Vagina (tissue), 2 donors: ENCODE data around the gene NFS1. TPM values are rescaled to one million over a fixed set of nuclear protein-coding genes. Genes with fewer than 3 reads are reported as not detected.

Experiments
- DNase-seq, 2 donors: peaks; one replicate each; pipeline ENCODE4 v3.0.0-alpha.2; 2017; ENCODE audit errors: extremely low spot score in 2 of 2
- H3K27ac ChIP-seq: fragments of 200-600 bp; sonication (generic); one replicate; pipeline ENCODE4 v1.5.1; 2019
- H3K27me3 ChIP-seq: fragments of 200-600 bp; sonication (generic); one replicate; pipeline ENCODE4 v1.5.1; 2019
- H3K36me3 ChIP-seq, 2 donors: fragments of 200-600 bp; sonication (generic); one replicate each; pipeline ENCODE4 v1.5.1; 2017 to 2019
- H3K4me1 ChIP-seq: fragments of 200-600 bp; sonication (generic); one replicate; pipeline ENCODE4 v1.5.1; 2019
- H3K4me3 ChIP-seq, 2 donors: fragments of 200-600 bp; sonication (generic); 1 replicate in 1 of 2; 2 replicates in 1 of 2; pipeline ENCODE4 v1.5.1; 2016 to 2019
- H3K9me3 ChIP-seq: fragments of 200-600 bp; sonication (generic); one replicate; pipeline ENCODE4 v1.5.1; 2019
- CTCF ChIP-seq, 3 experiments: fragments of 450-650 bp in 2 of 3; fragments of 200-600 bp in 1 of 3; sonication (generic) in 1 of 3; IDR thresholded peaks; one replicate each; pipeline ENCODE4 v1.5.1; 2017 to 2019; ENCODE audit warnings: antibody characterized with exemption in 3 of 3, mild to moderate bottlenecking in 2 of 3, moderate library complexity in 2 of 3
- POLR2A ChIP-seq, 2 donors: fragments of 450-650 bp; IDR thresholded peaks; one replicate each; pipeline ENCODE4 v1.6.1; 2017; ENCODE audit warnings: antibody characterized with exemption in 2 of 2, mild to moderate bottlenecking in 2 of 2, moderate library complexity in 2 of 2
- POLR2AphosphoS5 ChIP-seq, 2 donors: sonication (generic); formaldehyde crosslinking; IDR thresholded peaks; one replicate each; pipeline ENCODE4 v1.9.0; 2017; ENCODE audit warnings: antibody characterized with exemption in 2 of 2, mild to moderate bottlenecking in 2 of 2, low read depth in 1 of 2; ENCODE audit not compliant: insufficient read depth in 1 of 2
- intact Hi-C: fragments of 100-400 bp; cut with DNase I; formaldehyde crosslinking; loops from one replicate; pipeline ENCODE4 v1.15.1; 2023
- total RNA-seq: library from RNA; depleted of rRNA; stranded (reverse); fragments of >200 nt; gene quantifications from one replicate; pipeline ENCODE4 v1.2.3, GENCODE V29; 2016

NFS1 gene
- total RNA-seq, 1 donor from 2014 or later, result 15.2 TPM

GRCh38 chr20:35636095-35636494 lies 63.1 kb downstream of the NFS1 start:
- Histone ChIP-seq H3K27ac (no peak overlapping the region), H3K4me1 (peaks cover 6% of the 10 kb centered on the region), H3K4me3 (no peak overlapping the region), H3K9me3 (no peaks in the 10 kb centered on the region), H3K27me3 (no peaks in the 10 kb centered on the region), H3K36me3 (peaks cover 0 to 10% of the 10 kb centered on the region in 2 donors)
- no peak for DNase-seq
- TF ChIP-seq POLR2A (IDR thresholded peaks at IDR 0.05), result no peak
- TF ChIP-seq CTCF (IDR thresholded peaks at IDR 0.05), result no peak
- no peak for TF ChIP-seq POLR2AphosphoS5 (IDR thresholded peaks at IDR 0.05; ENCODE audit: insufficient read depth in 1 of 2, low read depth in 1 of 2)
- intact Hi-C loops, result no loop called here

GRCh38 chr20:35635652-35636051 lies 63.5 kb downstream of the NFS1 start:
- Histone ChIP-seq H3K36me3 (peaks cover 0 to 15% of the 10 kb centered on the region in 2 donors), H3K4me3 (no peak overlapping the region), H3K27ac (no peak overlapping the region), H3K9me3 (no peaks in the 10 kb centered on the region), H3K27me3 (no peaks in the 10 kb centered on the region), H3K4me1 (peaks cover 6% of the 10 kb centered on the region)
- no peak for DNase-seq
- TF ChIP-seq CTCF (IDR thresholded peaks at IDR 0.05) (no peak), POLR2AphosphoS5 (IDR thresholded peaks at IDR 0.05; ENCODE audit: insufficient read depth in 1 of 2, low read depth in 1 of 2) (no peak), POLR2A (IDR thresholded peaks at IDR 0.05) (no peak)
- intact Hi-C loops, result no loop called here

GRCh38 chr20:35632539-35633115 lies 66.5 kb downstream of the NFS1 start:
- no peak overlapping the region for H3K4me3 ChIP-seq
- no peaks in the 10 kb centered on the region for H3K9me3 ChIP-seq
- no peak for TF ChIP-seq POLR2AphosphoS5 (IDR thresholded peaks at IDR 0.05; ENCODE audit: insufficient read depth in 1 of 2, low read depth in 1 of 2)
- TF ChIP-seq CTCF (IDR thresholded peaks at IDR 0.05), result no peak
- TF ChIP-seq POLR2A (IDR thresholded peaks at IDR 0.05), result no peak
- intact Hi-C loops, result no loop called here
- H3K4me1 ChIP-seq, result no peaks in the 10 kb centered on the region
- no peak for DNase-seq
- no peaks in the 10 kb centered on the region for H3K27me3 ChIP-seq
- H3K27ac ChIP-seq, result no peak overlapping the region
- H3K36me3 ChIP-seq, result peaks cover 0 to 39% of the 10 kb centered on the region in 2 donors

- H3K27me3 ChIP-seq, result no peaks in the 10 kb centered on the region
- DNase-seq, result no peak
- peaks cover 0 to 58% of the 10 kb centered on the region in 2 donors for H3K36me3 ChIP-seq
- H3K27ac ChIP-seq, result no peak overlapping the region
- H3K9me3 ChIP-seq, result no peaks in the 10 kb centered on the region
- no peak overlapping the region for H3K4me3 ChIP-seq
- no peak for TF ChIP-seq POLR2A (IDR thresholded peaks at IDR 0.05)
- TF ChIP-seq POLR2AphosphoS5 (IDR thresholded peaks at IDR 0.05; ENCODE audit: insufficient read depth in 1 of 2, low read depth in 1 of 2), result no peak
- TF ChIP-seq CTCF (IDR thresholded peaks at IDR 0.05), result no peak
- intact Hi-C loops, result no loop called here
- no peaks in the 10 kb centered on the region for H3K4me1 ChIP-seq
These were observed 68.5 kb downstream of the NFS1 start for GRCh38 chr20:35630636-35631035.

GRCh38 chr20:35629427-35630145 lies 69.6 kb downstream of the NFS1 start:
- no peak for DNase-seq

More at GRCh38 chr20:35629427-35630145, 69.6 kb downstream of the NFS1 start:
- TF ChIP-seq CTCF (IDR thresholded peaks at IDR 0.05) (no peak), POLR2AphosphoS5 (IDR thresholded peaks at IDR 0.05; ENCODE audit: insufficient read depth in 1 of 2, low read depth in 1 of 2) (no peak), POLR2A (IDR thresholded peaks at IDR 0.05) (no peak)
- intact Hi-C loops, result no loop called here
- Histone ChIP-seq H3K4me1 (no peaks in the 10 kb centered on the region), H3K36me3 (peaks cover 0 to 59% of the 10 kb centered on the region in 2 donors), H3K9me3 (no peaks in the 10 kb centered on the region), H3K27me3 (no peaks in the 10 kb centered on the region), H3K4me3 (no peak overlapping the region), H3K27ac (no peak overlapping the region)
